Osteocyte (in vitro differentiated cells): ENCODE results near the gene TNPO3. TPM values are rescaled to one million over a fixed set of nuclear protein-coding genes. Genes with fewer than 3 reads are reported as not detected.
A peak's percentile ranks its signal among the peaks of the same experiment; 100 is the strongest.

Experiments
- DNase-seq: peaks from one replicate; pipeline ENCODE4 v3.0.0; 2021; ENCODE audit warnings: mixed read lengths; ENCODE audit not compliant: unreplicated experiment; ENCODE audit errors: extremely low spot score
- H3K27ac Mint-ChIP-seq: one replicate; pipeline ENCODE4 v1.8.0; 2021; ENCODE audit warnings: mild to moderate bottlenecking, mixed read lengths; ENCODE audit not compliant: unreplicated experiment
- H3K27me3 Mint-ChIP-seq: one replicate; pipeline ENCODE4 v1.8.0; 2021; ENCODE audit warnings: mixed read lengths; ENCODE audit not compliant: unreplicated experiment
- H3K36me3 Mint-ChIP-seq: one replicate; pipeline ENCODE4 v1.8.0; 2021; ENCODE audit warnings: mixed read lengths; ENCODE audit not compliant: unreplicated experiment
- H3K4me1 Mint-ChIP-seq: one replicate; pipeline ENCODE4 v1.8.0; 2021; ENCODE audit warnings: mixed read lengths; ENCODE audit not compliant: unreplicated experiment
- H3K4me3 Mint-ChIP-seq: one replicate; pipeline ENCODE4 v1.8.0; 2021; ENCODE audit warnings: mild to moderate bottlenecking, moderate library complexity, mixed read lengths; ENCODE audit not compliant: unreplicated experiment
- H3K9me3 Mint-ChIP-seq: one replicate; pipeline ENCODE4 v1.8.0; 2021; ENCODE audit warnings: mixed read lengths; ENCODE audit not compliant: unreplicated experiment
- CTCF ChIP-seq: fragments of 200-600 bp; sonication (generic); IDR thresholded peaks from 2 replicates; pipeline ENCODE4 v1.5.0; 2021; ENCODE audit warnings: antibody characterized with exemption, mild to moderate bottlenecking, moderate library complexity
- total RNA-seq: library from RNA; stranded (reverse); gene quantifications from 2 replicates; pipeline ENCODE4 v1.2.1, GENCODE V29; 2021

The TNPO3 gene
- total RNA-seq, 1 donor from 2014 or later: 46.0 TPM

- H3K4me1 Mint-ChIP-seq: peaks cover 10% of the 10 kb centered on the region
- H3K27me3 Mint-ChIP-seq: peaks cover 40% of the 10 kb centered on the region
- no peaks in the 10 kb centered on the region for H3K36me3 Mint-ChIP-seq
- no peak for TF ChIP-seq CTCF
- no peak for DNase-seq
- no peak overlapping the region for H3K27ac Mint-ChIP-seq
- H3K9me3 Mint-ChIP-seq: no peaks in the 10 kb centered on the region
- H3K4me3 Mint-ChIP-seq: no peak overlapping the region
Observed at GRCh38 chr7:128939861-128940410, 115.0 kb downstream of the TNPO3 start.

- Mint-ChIP-seq H3K27ac (no peak overlapping the region), H3K27me3 (peaks cover 37% of the 10 kb centered on the region), H3K4me3 (no peak overlapping the region), H3K4me1 (peaks cover 10% of the 10 kb centered on the region), H3K9me3 (no peaks in the 10 kb centered on the region), H3K36me3 (no peaks in the 10 kb centered on the region)
- no peak for TF ChIP-seq CTCF
- DNase-seq: no peak
Observed at GRCh38 chr7:128939075-128939860, 115.6 kb downstream of the TNPO3 start.

DNA sequence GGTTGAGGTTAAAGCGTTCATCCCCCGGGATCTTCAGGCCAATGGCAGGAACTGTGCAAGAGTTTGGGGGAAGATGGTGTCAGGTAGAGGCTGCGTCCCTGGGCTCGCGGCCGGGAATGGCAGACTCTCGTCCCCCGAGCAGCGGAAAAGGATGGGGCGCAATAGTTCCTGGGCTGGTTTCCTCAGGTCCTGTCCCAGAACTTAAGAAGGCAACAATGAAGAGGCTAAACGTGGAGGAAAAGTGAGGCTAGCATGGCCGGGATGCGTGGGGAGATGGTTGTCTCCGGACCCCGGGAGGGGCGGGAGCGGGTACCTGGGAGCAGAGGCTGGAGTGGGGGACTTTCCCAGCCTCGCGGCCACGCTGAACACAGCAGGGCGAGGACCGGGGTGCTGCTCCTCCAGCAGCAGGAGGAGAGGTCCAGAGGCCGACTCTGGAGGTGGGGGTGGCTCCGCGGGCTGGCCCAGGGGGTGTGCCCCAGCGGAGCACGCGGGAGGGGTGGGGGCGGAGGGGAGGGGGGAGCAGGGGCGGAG is 116.3 kb downstream of the TNPO3 start:
- Mint-ChIP-seq H3K4me3 (peak overlapping the region; percentile 66), H3K4me1 (peaks cover 10% of the 10 kb centered on the region), H3K36me3 (no peaks in the 10 kb centered on the region), H3K27me3 (peaks cover 38% of the 10 kb centered on the region), H3K27ac (no peak overlapping the region), H3K9me3 (no peaks in the 10 kb centered on the region)
- no peak for TF ChIP-seq CTCF
- no peak for DNase-seq

- H3K4me3 Mint-ChIP-seq: peak within 1 kb of the TSS; percentile 66
- H3K36me3 Mint-ChIP-seq: no peaks in the 10 kb centered on the region
- TF ChIP-seq CTCF: no peak
- no peak within 1 kb of the TSS for H3K27ac Mint-ChIP-seq
- no peak for DNase-seq
- H3K27me3 Mint-ChIP-seq: peaks cover 43% of the 10 kb centered on the region
- H3K4me1 Mint-ChIP-seq: peaks cover 10% of the 10 kb centered on the region
- H3K9me3 Mint-ChIP-seq: no peaks in the 10 kb centered on the region
Observed at GRCh38 chr7:128937647-128938543, 117.0 kb downstream of the TNPO3 start, which contains the start of gene IRF5. Gene IRF5 (plus strand): TSS chr7:128937927. CDS start chr7:128942082, 4,155 bp downstream.
